ENCODE results near the gene NEK1. TPM values are rescaled to one million over a fixed set of nuclear protein-coding genes. Genes with fewer than 3 reads are reported as not detected.

NEK1 gene
- total and polyA plus RNA-seq, 2 of the 8 experiments (the other 6 are each of a cell fraction or from before 2014, with no cell fraction given), result 3.9 to 11.7 TPM

- DNase-seq (ENCODE audit: low read depth in 1 of 2, low spot score in 2 of 2) (no peak), FAIRE-seq (no peak)
- peaks cover 0 to 3% (median 2%) of the 10 kb centered on the region in 4 experiments; a peak in 3 of 7 replicates for H3K4me1 ChIP-seq (replicated peaks in 1 of 4; ENCODE audit: control insufficient read depth in 3 of 4, insufficient read depth in 4 of 4, low read length in 3 of 4)
- H3K4me2 ChIP-seq (ENCODE audit: insufficient read depth in 1 of 2, low read depth in 2 of 2, low read length in 2 of 2), result no peak overlapping the region
- H3K23me2 ChIP-seq (ENCODE audit: low read depth, low read length), result no peaks in the 10 kb centered on the region
- no peak overlapping the region for H2BK5ac ChIP-seq (ENCODE audit: low read depth, low read length)
- H3K4me3 ChIP-seq (ENCODE audit: extremely low read depth in 1 of 4, insufficient read depth in 2 of 4, low read depth in 3 of 4, low read length in 4 of 4), result no peak overlapping the region
- H3K9ac ChIP-seq (replicated peaks in 1 of 4; ENCODE audit: extremely low read depth in 1 of 4, low read depth in 3 of 4, low read length in 3 of 4), result no peak overlapping the region
- H3K4ac ChIP-seq (replicated peaks; ENCODE audit: insufficient read length, low read depth, low read length), result no peak overlapping the region
- H3K36me3 ChIP-seq (ENCODE audit: control insufficient read depth in 2 of 4, insufficient read depth in 4 of 4, low read length in 3 of 4), result no peaks in the 10 kb centered on the region
- H3K14ac ChIP-seq (ENCODE audit: insufficient read length), result no peak overlapping the region
- H2AK5ac ChIP-seq (ENCODE audit: low read depth, low read length), result no peak overlapping the region
- WGBS, 2 experiments (ENCODE audit: extremely low coverage in 1 of 2, insufficient coverage in 1 of 2, insufficient read length in 1 of 2, insufficient replicate concordance in 2 of 2, low coverage in 1 of 2, low lambda C conversion rate in 2 of 2, missing lambda C conversion rate in 1 of 2), result 92% methylated on average over 3 of the region's 3 CpGs; no CpG with 5 or more reads in 1 of the 2 experiments
- no peak overlapping the region for H3K56ac ChIP-seq (replicated peaks; ENCODE audit: insufficient read length, low read depth, low read length)
- no peak overlapping the region for H2BK12ac ChIP-seq (ENCODE audit: low read depth, low read length)
- H4K20me1 ChIP-seq (replicated peaks in 1 of 2; ENCODE audit: control insufficient read depth in 1 of 2, insufficient read depth in 2 of 2, low read length in 2 of 2), result no peaks in the 10 kb centered on the region
- no peaks in the 10 kb centered on the region for H3K79me2 ChIP-seq (ENCODE audit: control insufficient read depth in 1 of 2, insufficient read depth in 2 of 2, low read length in 2 of 2)
- no peaks in the 10 kb centered on the region for H3K79me1 ChIP-seq (ENCODE audit: low read depth, low read length)
- H2BK15ac ChIP-seq (ENCODE audit: low read length), result no peak overlapping the region
- no peaks in the 10 kb centered on the region; a peak in 1 of 4 replicates for H3K9me3 ChIP-seq (ENCODE audit: insufficient read depth in 2 of 2, low read depth in 1 of 2, low read length in 1 of 2)
- H4K91ac ChIP-seq (replicated peaks; ENCODE audit: insufficient read length, low read length), result no peak overlapping the region
- ChIA-PET CTCF (ENCODE audit: partially characterized antibody) (interaction anchor here (0.5 to 2.8 kb wide), 3 partner anchors 9 to 378 kb away, joined by 3 to 10 read pairs (median 4); no protein-coding TSS in a partner anchor), POLR2A (ENCODE audit: partially characterized antibody) (no interaction called here)
- no peak overlapping the region for H2AFZ ChIP-seq (ENCODE audit: low read length)
- no peak overlapping the region for H2BK20ac ChIP-seq (ENCODE audit: low read length)
- H2BK120ac ChIP-seq (replicated peaks; ENCODE audit: low read depth, low read length), result no peak overlapping the region
- H4K8ac ChIP-seq (ENCODE audit: extremely low read depth, insufficient read depth, low read length), result no peak overlapping the region
- no peak overlapping the region for H4K5ac ChIP-seq (ENCODE audit: insufficient read length, low read depth, low read length)
- H3K23ac ChIP-seq (ENCODE audit: insufficient read length), result no peak overlapping the region
- no peak overlapping the region for H3K27ac ChIP-seq (ENCODE audit: low read depth, low read length)
- H3K18ac ChIP-seq (ENCODE audit: extremely low read depth, low read length), result no peak overlapping the region
- H3K27me3 ChIP-seq (replicated peaks in 1 of 4; ENCODE audit: control insufficient read depth in 3 of 4, extremely low read depth in 1 of 4, insufficient read depth in 3 of 4, low read length in 3 of 4), result no peaks in the 10 kb centered on the region
- TF ChIP-seq CBX8 (IDR thresholded peaks at IDR 0.05; ENCODE audit: borderline replicate concordance, low read depth, low read length) (no peak), BACH1 (IDR thresholded peaks at IDR 0.05; ENCODE audit: low read length) (no peak), SIX5 (IDR thresholded peaks at IDR 0.05; ENCODE audit: low read depth, low read length) (no peak), EGR1 (IDR thresholded peaks at IDR 0.05; ENCODE audit: borderline replicate concordance, low read depth, low read length) (no peak), POLR2A (IDR thresholded peaks at IDR 0.05; ENCODE audit: control extremely low read depth in 1 of 2, low read depth in 2 of 2, low read length in 2 of 2) (no peak), RXRA (IDR thresholded peaks at IDR 0.05; ENCODE audit: insufficient read depth, low read depth, low read length) (no peak), SRF (IDR thresholded peaks at IDR 0.05; ENCODE audit: low read depth, low read length) (no peak), SP4 (IDR thresholded peaks at IDR 0.05; ENCODE audit: low read length) (no peak), POLR2AphosphoS5 (IDR thresholded peaks at IDR 0.05; ENCODE audit: low read depth, low read length) (no peak), TBP (IDR thresholded peaks at IDR 0.05; ENCODE audit: low read depth, low read length) (no peak), YY1 (IDR thresholded peaks at IDR 0.05; ENCODE audit: low read depth, low read length) (no peak), E2F6 (IDR thresholded peaks at IDR 0.05) (no peak), SAP30 (IDR thresholded peaks at IDR 0.05; ENCODE audit: insufficient read depth, insufficient replicate concordance, low read length) (no peak), TAF1 (IDR thresholded peaks at IDR 0.05; ENCODE audit: low read depth, low read length) (no peak), KDM5A (IDR thresholded peaks at IDR 0.05; ENCODE audit: low read length) (no peak), CREB1 (IDR thresholded peaks at IDR 0.05) (no peak)
These were observed 127.9 kb downstream of the NEK1 start for GRCh38 chr4:169484485-169484884.
